ENCODE results near the gene ZNF319.

ZNF319 gene

DNA sequence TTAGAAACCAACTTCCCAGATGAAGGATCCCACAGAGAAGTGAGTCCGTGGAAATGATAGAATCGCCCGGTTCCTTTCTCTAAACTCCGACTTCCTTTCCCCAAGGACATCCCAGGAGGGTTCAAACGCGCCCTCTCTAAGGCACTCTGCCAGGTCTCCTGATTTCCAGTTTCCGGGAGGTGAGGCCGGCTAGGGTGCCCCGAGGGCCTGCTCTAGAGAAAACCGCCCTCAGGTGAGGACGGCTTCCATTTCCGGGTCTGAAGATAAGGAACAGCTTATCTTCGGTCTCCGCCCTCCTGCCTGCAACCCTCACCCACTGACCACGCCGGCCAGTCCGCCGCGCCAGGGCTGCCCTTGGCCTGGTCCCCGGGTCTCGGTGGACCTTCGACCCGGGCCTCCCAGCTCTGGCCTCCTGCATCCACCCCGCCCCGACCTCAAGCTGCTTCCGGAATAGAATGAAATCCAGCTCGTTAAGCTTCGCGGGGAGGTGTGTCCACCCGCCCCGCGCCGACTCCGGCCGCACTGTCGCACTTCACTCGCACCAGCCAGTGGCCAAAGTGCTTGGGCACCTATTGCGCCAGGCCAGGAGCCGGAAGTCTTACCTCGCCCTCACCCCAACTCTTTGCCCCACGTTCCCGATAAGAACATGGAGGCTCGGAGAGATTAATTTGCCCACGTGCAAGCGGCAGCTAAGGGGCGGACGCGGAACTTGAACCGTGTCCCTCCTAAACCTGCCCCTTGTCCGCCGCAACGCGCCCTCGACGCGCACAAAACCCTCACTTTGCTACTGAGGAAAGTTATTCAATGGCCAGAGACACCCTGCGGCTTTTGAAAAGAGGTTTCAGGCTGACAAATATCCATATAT lies 24.2 kb upstream of the ZNF319 start:
- DNase-seq = peak in 2 of 10 donors; percentile 62 to 77
- intact Hi-C loops (cut with DNase I) = loop anchor here (10.0 kb wide), 1 partner anchor 460 kb away; no protein-coding TSS in a partner anchor

DNA sequence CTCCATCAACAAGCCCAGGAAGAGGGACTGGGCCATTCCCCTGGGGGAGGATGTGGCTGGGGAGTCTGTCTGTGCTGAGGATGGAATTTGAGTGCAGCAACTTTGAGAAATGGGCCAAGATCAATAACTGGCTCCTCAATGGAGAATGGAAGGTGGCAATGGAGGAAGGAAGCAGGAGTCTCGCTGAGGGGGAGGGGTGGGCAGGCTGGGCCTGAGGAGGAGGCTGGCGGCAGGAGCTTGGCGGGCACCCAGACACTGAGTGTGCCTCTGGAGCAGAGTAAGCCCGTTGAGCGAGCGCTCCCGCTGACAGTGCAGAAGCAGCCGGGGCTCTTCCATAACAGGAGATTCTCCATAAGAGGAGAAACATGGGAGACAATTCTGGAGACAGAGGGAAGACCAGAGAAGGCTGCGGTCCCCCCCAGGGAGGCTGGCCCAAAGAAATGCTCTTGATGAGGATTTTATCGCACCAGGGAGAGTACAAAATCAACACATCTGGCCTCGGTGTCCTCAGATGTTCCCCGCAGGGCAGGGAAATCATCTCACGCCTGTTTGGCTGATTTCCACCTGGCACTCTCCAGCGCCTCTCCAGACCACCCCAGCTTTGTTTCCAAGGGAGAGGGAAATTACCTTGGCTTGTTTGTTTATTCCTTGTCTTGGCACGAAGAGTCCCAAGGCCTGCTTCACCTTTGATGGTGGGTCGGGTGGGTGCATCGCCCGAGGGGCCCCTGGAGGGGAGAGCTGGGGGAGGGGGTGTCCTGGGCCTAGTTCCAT lies 22.3 kb upstream of the ZNF319 start:
- DNase-seq = peak; percentile 50 to 96 (median 80)
- intact Hi-C loops (cut with DNase I) = loop anchor here (10.0 kb wide), 1 partner anchor 462 kb away; no protein-coding TSS in a partner anchor

DNA sequence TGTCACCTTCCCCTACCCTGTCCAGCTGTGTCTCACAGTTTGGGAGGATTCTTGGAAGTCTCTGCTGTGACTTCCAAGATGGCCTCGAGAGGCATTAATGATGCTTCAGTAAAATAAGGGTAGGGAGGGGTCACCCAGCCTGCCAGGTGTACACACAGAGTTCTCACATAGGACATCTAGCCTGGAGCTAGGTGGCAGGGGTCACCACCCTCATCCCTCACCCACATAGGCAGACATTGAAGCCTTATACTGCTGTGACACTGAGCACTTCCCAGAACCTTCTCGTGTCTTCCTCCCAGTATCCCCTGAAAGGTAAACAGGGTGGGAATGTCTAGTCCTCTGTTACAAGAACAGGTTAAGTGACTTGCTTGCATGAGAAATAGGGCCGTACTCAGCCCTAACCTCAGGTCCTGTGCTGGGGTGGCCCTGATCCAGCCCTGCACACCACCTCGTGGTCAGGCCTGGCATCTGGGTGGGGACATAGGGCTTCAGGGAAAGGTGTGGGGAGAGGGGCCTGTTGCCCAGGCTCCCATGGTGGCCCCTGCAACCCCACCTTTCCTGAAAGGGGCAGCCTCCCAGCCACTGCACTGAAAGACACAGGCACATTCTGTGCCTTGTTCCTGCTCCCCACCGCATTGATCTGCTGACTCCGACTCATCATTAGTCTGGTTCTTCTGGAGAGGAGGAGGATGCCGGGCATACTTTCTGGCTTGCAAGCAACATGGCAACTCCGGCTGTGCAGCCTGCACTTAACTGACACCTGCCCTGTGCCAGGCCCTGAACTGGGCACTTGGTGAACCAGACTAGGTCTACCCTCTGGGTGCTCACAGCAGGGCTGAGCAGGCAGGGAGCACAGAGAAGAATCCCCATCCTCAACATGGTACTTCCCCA lies 21.4 kb upstream of the ZNF319 start:
- peak in 2 of 10 donors; percentile 54 to 75 for DNase-seq
- intact Hi-C loops (cut with DNase I) = loop anchor here (2.0 to 10.0 kb wide), 2 partner anchors 99 to 463 kb away; no protein-coding TSS in a partner anchor

DNA sequence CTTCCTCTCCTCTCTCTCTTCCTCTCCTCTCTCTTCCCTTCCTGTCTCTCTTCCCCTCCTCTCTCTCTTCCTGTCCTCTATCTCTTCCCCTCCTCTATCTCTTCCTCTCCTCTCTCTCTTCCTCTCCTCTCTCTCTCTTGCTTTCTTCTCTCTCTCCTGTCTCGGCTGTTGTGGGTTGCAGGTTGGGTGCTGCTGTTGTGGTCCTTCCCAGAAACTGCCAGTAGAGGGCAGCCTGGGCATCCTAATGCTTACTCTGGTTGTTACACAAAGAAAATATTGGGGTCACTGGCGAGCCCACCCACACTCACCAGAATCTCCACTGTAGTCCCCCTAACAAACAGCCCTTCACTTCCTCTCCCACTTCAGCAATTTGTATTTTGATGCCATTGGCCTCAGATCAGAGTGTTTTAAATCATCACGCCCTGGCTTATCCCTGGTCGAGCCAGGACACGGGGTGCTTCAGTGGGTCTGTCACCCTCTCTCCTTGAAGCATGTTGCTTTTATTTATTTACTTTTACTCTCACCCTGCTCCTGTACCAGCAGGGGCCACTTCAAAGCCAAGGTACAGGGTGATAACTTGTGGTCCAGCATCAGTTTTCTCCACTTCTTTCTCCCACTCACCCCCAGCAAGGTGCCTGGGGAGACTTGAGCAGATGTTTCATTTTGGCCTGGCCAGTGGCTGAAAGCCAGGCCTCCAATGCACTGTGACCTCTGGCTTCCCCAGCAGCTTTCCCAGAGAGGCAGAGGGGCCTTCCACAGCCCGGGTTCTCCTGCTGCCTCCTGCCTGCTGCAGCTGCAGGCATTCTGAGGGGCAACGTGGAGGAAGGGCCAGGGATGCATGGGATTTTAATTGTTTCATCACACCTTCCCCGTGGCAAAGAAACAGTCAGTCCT lies 20.4 kb upstream of the ZNF319 start:
- intact Hi-C loops (cut with DNase I) = loop anchor here (1.0 to 10.0 kb wide), 3 partner anchors 100 to 464 kb away; partner anchors contain the start of gene CSNK2A2
- peak; percentile 45 to 95 (median 79) for DNase-seq

DNA sequence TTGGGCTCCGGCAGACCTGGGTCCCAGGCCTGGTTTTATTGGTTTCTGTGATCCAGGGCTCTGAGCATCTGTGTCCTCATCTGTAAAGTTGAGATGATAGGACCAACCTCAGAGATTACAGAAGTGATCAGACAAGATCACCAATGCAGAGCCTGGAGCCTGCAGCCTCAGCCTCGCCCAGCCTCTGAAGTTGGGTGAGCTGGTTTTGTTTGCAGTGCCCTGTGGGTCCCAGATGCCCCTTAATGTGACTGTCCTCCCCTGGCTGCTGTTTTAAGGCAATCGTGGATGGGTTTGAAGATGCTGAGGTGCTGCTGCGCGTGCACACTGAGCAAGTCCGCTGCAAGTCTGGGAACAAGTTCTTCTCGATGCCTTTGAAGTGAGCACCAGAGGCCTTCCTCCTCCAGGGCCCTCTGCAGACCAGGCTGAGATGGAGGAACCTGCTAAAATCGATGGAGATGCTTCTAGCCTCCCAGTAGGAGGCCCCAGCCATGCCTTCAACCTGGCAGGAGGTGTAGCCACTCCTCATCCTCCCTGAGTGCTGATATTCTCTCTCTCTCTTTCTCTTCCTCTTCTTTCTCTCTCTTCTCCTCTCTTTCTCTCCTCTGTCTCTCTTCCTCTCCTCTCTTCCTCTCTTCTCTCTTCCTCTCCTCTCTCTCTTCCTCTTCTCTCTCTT lies 19.5 kb upstream of the ZNF319 start:
- DNase-seq = peak in 2 of 10 donors; percentile 15 to 62
- intact Hi-C loops (cut with DNase I) = loop anchor here (1.0 to 10.0 kb wide), 3 partner anchors 101 to 465 kb away; partner anchors contain the start of gene CSNK2A2

DNA sequence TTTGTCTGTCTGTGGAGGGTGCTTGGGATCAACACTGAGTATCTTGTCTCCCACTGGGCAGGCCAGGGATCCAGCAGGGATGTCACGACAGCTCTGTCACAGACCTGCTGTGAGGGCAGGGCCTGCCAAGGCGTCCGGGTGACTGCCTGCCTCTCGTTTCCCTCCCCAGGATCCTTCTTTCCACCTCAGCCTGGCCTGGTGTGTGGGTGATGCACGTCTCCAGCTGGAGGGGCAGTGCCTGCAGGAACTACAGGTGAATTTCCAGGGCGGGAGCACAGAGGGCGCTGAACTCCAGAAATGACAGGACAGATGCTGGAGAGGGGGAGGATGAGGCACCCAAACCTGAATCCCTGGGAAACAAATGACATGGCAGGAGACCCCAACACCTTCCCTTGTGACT lies 18.3 kb upstream of the ZNF319 start:
- DNase-seq = peak in 2 of 10 donors; percentile 62 to 63
- intact Hi-C loops (cut with DNase I) = no loop called here

DNA sequence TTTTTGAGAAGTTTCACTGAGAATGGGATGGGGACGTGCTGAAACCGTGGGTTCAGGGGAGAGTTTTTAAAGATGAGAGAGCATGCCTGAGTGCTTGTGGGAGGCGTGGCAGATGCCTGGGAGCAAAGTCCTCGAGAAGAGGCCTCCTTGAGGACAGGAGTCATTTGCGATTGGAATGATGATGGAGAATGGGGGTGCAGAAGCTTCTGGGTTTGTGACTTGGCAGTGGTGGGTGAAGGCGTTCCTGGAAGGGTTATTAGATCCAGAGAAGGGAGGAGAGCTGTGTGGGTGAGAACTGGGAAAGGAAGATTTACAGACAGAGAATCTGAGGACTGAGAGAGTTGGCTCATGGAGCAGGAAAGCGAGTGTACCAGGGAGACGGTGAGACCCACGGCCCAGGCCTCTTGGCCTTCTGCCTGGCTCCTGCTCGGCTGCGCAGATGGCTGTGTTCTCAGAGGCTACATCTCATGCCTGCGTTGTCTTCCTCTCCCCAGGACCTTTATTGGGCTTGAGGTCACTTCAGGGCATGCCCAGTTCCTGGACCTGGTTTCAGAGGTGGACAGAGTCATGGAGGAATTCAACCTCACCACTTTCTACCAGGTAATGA lies 16.5 kb upstream of the ZNF319 start:
- intact Hi-C loops (cut with DNase I) = no loop called here
- peak in 2 of 10 donors; percentile 63 for DNase-seq

DNA sequence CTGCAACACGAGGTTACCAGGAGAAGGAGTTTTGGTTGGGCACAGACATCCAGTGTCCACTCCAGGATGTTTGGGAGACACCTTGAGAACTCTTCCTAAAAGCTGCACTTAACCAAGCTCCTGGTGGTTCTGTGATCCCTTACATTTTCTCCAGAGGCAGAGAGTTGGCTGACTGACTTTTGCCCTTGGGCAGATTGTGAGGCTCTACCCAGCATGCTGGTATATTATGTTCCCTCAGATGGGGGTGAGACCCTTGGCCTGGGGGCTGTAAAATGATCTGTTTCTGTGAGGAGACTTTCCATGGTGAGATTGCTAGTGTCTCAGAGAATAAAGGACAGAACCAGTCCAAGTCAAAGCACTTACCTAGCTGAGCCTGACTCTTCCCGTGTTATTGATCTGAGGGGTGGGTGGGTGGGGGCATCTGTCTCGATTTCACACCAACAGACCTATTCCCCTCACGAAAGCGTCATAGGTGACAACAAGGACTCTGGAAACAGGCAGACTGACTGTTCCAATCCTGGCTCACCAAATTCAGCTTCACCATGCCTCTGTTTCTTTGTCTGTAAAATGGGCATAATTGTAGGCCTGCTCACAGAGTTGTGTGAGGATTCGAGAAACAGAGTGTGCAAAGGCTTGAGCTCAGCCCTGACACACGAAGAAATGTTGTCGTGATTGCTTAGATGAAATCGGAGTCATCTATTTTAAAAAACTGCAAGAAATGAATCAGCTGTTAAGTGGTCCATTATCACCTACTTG lies 12.9 kb upstream of the ZNF319 start:
- intact Hi-C loops (cut with DNase I) = no loop called here
- DNase-seq = peak in 2 of 10 donors; percentile 6 to 30

DNA sequence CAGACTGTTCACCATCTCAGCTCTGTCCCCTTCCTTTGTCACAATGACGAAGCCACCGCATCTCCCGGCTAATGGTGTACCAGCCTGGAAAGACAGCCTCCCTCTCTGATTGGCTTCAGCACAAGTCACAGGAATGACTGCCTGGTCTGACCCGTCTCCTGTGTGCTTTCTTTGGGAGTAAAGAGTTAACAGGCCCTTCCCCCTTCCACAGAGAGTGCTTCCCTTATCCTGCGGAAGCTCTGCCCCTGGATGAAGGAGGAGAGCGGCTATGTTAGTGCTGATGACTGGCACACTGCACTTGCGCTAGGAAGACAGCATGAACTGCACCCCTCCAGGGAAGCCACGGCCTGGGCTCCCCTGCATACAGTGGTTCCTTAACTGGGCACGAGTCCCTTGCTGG lies 12.0 kb upstream of the ZNF319 start:
- intact Hi-C loops (cut with DNase I) = no loop called here
- peak in 2 of 10 donors; percentile 19 to 25 for DNase-seq

DNA sequence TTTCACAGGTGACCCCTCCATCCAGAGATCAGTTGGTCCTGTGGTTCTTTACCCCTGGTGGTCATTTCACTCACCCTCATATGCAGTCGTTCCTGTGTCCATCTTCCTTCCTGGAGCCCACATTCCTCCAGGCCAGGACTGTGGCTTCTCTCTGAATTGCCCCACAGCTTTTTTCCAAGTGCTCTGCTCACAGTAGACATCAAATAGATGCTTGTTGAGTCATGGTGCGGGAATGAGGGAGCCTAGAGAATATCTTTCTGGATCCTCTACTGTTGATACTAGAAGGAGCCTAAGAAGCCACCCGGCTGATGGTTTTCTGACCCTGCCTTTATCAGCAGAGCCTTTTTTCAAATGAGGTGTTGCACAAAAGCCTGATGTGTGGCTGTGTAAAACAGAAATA lies 11.2 kb upstream of the ZNF319 start:
- DNase-seq = peak in 2 of 10 donors; percentile 0 to 4
- intact Hi-C loops (cut with DNase I) = no loop called here

DNA sequence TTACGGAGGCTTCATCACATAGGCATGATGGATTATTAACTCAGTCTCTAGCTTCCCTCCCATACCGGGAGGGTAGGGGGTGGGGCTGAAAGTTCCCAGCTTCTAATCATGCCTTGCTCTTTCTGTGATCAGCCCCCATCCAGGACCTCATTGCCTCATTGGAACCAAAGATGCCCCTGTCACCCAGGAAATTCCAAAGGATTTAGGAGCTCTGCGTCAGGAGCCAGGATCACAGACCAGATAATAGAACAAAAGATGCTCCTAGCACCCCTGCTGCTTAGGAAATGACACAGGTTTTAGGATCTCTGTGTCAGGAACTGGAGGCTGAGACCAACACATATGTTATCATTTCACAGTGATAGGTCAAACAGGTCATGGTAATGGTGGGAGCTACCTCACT lies 10.4 kb upstream of the ZNF319 start:
- intact Hi-C loops (cut with DNase I) = no loop called here
- DNase-seq = no peak

DNA sequence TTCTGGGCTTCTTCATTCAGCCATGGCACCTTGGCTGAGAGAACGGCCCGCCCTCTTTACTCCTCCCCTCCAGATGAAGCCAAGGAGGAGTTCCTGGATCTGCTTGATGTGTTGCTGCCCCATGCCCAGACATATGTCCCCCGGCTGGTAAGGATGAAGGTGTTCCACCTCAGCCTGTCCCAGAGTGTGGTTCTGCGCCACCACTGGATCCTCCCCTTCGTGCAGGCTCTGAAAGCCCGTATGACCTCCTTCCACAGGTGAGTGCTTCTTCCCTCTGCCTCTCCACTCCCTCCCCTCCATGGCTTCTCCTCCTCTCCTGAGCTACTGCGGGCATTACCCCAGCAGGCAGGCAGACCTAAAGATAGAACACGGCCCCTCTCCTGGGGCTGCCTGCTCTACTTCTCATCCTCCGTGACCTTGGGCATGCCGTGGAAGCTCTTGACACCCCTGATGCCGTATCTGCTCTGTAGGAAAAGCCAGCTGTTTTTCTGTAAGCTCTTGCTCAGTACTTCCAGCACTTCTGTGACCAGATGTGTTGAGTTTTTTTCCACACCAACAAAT lies 9.5 kb upstream of the ZNF319 start:
- DNase-seq = peak in 2 of 10 donors; percentile 32 to 60
- intact Hi-C loops (cut with DNase I) = no loop called here

DNA sequence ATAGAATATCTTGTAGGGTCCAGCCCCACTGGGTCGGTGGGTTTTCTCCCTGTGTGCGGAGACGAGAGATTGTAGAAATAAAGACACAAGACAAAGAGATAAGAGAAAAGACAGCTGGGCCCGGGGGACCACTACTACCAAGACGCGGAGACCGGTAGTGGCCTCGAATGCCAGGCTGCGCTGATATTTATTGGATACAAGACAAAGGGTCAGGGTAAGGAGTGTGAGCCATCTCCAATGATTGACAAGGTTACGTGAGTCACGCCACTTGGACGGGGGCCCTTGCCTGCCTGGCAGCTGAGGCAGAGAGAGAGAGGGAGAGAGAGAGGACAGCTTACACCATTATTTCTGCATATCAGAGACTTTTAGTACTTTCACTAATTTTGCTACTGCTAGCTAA lies 4.3 kb upstream of the ZNF319 start:
- intact Hi-C loops (cut with DNase I) = loop anchor here (1.0 to 5.0 kb wide), 2 partner anchors 105 to 247 kb away; no protein-coding TSS in a partner anchor
- DNase-seq = peak in 3 of 10 donors; percentile 33 to 80 (median 65)

DNA sequence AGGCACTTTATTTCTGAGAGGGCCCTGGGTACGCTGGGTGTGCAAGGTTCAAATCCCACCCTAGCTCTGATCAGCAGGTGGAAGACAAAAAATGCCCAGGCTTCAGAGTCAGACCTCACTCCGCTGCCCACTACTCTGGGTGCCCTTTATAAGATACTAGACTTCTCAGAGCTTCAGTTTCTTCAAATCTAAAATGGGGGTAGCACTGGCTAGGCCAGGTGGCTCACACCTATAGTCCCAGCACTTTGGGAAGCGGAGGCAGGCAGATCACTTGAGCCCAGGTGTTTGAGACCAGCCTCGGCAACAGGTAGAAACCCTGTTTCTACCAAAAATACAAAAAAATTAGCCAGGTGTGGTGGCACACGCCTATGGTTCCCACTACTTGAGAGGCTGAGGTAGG lies 2.5 kb upstream of the ZNF319 start:
- peak in 2 of 10 donors; percentile 42 to 53 for DNase-seq
- intact Hi-C loops (cut with DNase I) = loop anchor here (5.0 kb wide), 1 partner anchor 246 kb away; no protein-coding TSS in a partner anchor

DNA sequence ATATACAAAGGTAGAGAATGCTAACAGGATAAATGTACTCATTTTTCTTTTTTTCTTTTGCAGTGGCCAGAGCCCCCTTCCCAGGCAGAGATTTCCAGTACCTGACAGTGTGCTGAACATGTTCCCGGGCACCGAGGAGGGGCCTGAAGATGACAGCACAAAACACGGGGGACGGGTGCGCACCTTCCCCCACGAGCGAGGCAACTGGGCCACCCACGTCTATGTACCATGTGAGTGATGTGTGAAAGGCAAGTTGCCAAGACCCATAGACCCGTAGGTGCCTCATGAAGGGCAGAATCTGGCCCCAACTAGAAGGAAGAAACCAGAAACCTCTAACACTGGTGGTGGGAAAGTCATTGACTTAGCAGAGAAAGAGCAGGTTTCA lies 1.9 kb upstream of the ZNF319 start:
- peak in 2 of 10 donors; percentile 21 to 62 for DNase-seq
- intact Hi-C loops (cut with DNase I) = loop anchor here (5.0 kb wide), 1 partner anchor 245 kb away; no protein-coding TSS in a partner anchor

DNA sequence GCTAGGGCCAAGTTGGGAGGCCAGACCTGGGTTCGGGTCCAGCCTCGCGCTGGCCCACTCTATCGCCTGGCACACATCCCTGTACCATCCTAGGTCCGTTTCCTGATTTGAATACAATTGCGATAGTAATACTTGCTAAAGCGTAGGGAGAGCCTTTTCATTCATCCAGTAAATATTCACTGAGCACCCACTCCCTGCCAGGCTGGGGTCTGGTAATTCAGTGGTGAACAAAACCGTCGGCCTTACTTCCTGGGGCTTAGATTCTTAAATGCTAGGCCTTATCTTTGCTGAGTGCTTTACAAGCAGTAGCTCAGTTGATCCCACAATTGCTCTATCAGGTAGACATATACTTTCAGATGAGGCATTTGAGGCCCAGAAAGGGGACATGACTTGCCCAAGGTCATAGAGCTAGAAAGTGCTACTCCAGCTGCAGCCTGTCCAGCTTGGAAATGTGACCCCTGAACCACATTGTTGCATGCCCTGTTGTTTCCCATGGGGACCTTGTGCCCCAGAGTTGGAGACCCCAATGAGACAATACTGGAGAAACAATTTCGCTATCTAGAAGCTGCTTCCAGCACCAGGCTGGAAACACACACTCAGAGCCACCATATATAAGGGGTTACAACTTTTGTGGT lies 1.4 kb upstream of the ZNF319 start:
- intact Hi-C loops (cut with DNase I) = loop anchor here (1.0 to 5.0 kb wide), 2 partner anchors 103 to 245 kb away; no protein-coding TSS in a partner anchor
- peak in 1 of 10 donors; percentile 10 for DNase-seq

All from posterior cingulate gyrus (tissue), 11 donors.